NCI-H524 (cell line): ENCODE results near the gene SEC22C.
A peak's percentile ranks its signal among the peaks of the same experiment; 100 is the strongest.

Experiments
- DNase-seq, 2 experiments: peaks; one replicate each; lab custom pipeline; 2025; lab: John Stamatoyannopoulos, UW

The SEC22C gene

DNA sequence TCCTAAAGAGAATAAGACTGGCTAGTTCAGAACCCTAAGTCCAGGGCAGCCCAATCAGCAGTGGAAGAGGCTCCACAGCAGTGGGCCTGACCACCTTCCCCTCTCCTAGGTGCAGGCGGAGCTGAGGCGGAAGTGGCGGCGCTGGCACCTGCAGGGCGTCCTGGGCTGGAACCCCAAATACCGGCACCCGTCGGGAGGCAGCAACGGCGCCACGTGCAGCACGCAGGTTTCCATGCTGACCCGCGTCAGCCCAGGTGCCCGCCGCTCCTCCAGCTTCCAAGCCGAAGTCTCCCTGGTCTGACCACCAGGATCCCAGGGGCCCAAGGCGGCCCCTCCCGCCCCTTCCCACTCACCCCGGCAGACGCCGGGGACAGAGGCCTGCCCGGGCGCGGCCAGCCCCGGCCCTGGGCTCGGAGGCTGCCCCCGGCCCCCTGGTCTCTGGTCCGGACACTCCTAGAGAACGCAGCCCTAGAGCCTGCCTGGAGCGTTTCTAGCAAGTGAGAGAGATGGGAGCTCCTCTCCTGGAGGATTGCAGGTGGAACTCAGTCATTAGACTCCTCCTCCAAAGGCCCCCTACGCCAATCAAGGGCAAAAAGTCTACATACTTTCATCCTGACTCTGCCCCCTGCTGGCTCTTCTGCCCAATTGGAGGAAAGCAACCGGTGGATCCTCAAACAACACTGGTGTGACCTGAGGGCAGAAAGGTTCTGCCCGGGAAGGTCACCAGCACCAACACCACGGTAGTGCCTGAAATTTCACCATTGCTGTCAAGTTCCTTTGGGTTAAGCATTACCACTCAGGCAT lies 45.6 kb downstream of the SEC22C start:
- peak in 1 of 2 experiments; percentile 34 for DNase-seq

DNA sequence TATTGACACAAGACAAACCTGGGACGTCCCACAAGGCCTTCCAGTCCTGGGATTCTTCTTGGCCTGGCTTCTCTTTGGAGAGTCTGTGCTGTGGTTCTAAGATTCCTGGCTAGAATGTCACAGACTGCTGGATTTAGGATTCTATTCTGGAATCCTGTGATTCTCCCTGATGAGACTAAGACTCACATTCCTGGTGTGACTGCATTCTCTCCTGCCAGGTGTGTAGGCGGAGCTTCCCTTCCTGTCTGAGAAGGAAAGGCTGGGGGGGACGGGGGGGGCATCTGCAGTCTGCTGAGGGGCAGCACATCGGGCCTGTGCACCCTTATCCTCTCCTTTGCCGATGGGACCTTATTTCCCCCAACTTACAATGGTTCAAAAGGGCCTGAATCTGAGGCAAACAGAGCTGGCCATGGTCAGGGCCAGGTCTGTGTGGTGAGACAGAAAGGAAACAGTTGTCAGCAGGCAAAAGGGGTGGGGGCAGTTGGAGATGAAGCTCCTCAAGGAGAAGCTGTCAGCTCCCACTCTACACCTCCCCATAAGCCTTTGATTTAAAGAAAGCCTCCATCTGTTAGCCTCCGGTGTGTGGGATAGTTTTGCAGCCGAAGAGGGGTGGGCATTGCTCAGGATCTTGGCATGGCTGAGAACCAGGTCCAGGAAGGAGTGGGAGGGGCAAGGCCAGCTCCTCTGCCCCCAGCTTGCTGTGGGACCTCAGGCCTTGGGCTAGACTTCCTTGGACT lies 48.4 kb downstream of the SEC22C start:
- peak; percentile 56 to 82 for DNase-seq

DNA sequence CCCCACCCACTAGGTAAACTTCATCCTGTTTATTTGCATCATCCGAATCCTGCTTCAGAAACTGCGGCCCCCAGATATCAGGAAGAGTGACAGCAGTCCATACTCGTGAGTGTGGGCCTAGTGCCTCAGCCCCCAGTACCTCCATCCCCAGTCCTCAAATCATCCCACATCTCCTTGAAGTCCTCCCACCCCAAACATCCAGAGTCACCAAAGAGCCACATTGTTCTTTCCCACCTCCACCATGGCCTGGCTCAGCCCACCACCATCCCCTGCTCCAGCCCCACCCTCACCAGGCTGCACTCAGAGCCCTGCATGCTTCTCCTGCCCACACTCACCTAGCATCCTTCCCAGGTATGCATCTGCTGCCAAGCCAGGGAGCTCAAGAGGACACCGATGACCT lies 49.5 kb downstream of the SEC22C start:
- DNase-seq = no peak

DNA sequence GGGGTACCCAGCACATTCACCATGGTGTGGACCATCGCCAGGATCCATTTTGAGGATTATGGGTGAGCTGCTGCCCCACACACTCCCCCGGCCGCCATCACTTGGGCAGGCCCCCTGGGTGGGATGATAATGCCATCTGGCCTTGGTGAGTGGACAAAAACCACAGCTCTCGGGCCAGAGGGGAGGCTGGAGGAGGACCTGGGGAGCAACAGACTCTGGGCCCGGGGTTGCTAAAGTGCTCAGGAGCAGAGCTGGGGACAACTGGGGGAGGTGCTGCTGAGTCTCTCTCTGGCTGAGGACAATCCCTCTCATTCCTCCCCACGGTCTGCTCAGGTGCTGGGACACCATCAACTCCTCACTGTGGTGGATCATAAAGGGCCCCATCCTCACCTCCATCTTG lies 50.3 kb downstream of the SEC22C start:
- DNase-seq = no peak

- DNase-seq = no peak
Observed at GRCh38 chr3:42530073-42530472, 51.7 kb downstream of the SEC22C start.

GRCh38 chr3:42529468-42529867 lies 52.3 kb downstream of the SEC22C start:
- no peak for DNase-seq

- no peak for DNase-seq
Observed at GRCh38 chr3:42527368-42527917, 54.3 kb downstream of the SEC22C start.

DNA sequence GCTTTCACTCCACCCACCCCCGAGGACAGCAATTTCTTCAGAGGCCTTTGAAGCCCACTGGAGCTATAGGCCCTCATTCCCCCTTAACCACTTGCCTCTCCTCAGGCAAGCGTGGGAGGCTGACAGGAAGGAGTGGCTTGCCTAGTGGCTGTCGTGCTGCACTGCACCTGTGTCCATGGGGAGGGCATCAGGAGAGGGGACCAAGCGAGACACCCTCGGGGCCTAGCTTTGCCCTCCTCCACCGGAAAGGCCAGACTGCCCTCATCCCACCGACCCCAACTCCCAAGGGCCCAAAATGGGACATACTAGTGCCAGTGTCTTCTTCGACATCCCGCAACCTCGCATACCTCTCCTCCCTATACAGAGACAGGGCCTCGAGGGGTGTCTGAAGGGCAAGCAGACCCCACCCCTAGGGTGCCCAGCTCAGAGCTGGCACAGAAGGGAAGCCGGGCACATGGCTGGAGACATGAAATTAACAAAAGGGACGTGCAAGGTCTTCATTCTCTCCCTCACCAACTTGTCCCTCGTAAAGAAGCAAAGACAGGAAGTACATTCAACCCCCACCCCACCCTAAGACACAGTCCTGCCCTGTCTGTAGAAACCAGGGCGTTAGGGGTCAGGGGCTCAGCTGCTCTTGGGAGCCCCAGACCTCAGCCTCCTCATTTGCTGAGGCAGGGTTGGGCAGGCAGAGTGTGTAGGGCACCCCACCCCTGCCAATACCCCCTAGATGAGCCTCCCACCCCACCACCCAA lies 55.0 kb downstream of the SEC22C start:
- no peak for DNase-seq

GRCh38 chr3:42525736-42526345 lies 55.9 kb downstream of the SEC22C start:
- DNase-seq = no peak

DNA sequence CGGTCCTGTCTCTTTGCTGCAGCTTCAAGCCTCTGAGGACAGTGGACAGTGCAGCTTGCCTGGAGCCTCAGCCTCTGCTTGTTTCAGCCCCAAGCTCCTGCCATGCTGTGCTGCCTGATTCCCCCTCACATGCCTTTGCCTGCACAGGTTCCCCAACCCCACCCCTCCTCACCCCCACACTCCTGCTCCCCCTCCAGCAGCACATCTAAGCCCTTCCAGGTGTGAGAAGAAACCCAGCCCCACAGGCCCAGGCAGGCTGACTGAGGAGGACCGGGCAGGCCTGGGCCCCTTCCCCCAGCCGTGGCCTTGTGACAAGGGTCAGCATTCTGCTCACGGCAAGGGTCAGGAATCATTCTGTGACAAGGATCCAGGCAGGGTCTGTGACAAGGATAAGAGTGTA lies 56.6 kb downstream of the SEC22C start:
- DNase-seq = no peak

- no peak for DNase-seq
Observed at GRCh38 chr3:42524751-42525150, 57.0 kb downstream of the SEC22C start.

DNA sequence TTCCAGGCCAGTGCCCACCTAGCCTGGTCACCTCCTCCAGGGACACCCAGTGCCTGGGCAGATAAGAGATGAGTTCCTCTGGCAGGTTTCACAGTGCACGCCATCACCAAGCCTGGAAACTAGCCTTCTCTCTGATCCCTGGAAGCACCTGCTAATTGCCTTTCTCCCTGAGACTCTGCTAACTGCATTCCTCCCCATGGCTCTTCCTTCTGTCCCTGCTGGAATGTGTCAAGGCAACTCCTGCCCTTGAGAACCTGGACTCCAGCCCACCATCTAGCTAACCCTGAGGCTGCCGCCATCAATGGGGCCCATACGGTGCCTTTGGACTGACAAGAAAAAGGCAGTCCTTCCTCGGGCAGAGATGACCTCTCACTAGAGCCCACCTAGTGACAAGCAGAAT lies 60.9 kb downstream of the SEC22C start:
- DNase-seq = no peak

GRCh38 chr3:42520336-42520735 lies 61.4 kb downstream of the SEC22C start:
- DNase-seq = no peak

- DNase-seq = no peak
Observed at GRCh38 chr3:42519568-42519962, 62.2 kb downstream of the SEC22C start.

DNA sequence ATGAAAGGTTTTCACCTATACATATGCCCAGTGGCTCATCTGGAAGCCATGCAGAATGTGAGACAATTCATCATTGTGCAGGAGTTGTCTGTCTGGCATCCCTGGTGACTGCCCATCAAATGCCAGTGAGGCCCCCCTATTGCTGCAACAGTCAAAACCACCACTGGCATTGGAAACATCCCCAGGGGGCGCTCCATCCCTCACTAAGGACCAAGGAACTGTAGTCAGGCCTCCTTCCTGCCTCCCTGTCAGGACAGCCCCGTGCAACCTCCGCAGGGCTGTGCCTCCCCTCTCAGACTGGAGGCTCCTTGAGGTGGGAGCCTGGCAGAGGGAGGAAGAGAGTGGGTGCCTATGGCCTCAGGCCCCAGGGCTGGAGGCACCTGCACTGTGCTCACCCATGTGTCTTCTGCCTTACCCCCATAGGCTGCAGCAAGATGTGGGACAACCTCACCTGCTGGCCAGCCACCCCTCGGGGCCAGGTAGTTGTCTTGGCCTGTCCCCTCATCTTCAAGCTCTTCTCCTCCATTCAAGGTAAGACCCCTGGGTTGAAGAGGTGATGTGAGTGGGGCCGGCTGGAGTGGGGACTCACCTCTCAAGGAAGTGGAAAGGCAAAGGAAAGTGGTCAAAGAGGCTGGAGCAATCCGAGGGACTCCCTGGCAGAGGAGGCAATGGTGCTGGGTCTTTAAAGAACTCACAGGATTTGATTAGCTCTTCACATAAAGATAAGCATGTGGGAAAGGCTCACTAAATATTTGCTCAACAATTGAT lies 62.8 kb downstream of the SEC22C start:
- no peak for DNase-seq

- DNase-seq = no peak
Observed at GRCh38 chr3:42517117-42517516, 64.7 kb downstream of the SEC22C start.

GRCh38 chr3:42516443-42516842 lies 65.3 kb downstream of the SEC22C start:
- DNase-seq = no peak

DNA sequence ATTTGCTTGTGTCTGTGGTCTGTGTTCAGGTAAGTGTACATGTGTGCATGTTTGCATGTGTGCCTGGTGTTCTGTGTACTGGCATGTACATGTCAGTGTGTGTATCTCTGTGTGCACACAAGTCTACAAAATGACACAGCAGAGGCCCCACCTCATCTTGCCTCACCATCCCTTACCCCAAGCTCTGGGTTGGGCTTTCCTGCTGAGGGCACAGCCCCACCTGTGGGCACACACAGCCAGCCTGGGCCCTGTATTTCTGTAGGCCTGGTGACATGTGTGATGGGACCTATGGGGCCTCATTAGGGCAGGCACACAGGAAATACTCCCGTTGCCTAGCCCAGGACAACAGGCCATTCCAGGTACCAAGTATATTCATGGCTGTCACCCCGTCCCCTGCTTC lies 65.8 kb downstream of the SEC22C start:
- DNase-seq = no peak

DNA sequence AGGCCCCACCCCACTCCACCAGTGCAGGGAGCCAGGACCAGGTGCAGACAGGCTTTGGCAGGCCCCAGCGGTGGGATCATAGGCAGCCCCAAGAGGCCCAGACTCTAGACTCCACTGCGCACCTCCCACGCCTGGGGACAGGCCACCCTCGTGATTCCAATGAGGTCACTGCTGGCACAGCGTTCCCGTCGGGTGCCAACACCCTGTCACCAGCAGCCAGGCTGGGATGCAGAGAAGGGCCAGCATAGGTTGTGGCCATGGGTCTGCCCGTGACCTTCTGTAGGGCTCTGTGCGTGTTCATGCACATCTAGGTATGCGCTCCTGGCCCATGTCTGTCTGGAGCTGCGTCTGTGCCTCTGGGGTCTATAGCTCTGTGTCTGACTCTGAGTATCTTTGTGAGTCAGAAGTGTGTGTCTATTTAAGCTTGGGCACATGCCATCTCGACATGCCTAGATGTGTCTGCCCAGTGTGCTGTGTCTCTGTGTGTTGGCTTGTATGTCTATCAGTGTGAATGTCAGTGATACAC lies 66.3 kb downstream of the SEC22C start:
- DNase-seq = no peak

- no peak for DNase-seq
Observed at GRCh38 chr3:42514876-42515275, 66.9 kb downstream of the SEC22C start.

GRCh38 chr3:42513521-42513920 lies 68.2 kb downstream of the SEC22C start:
- DNase-seq = no peak
